ENCODE data around the gene ATP6AP1. TPM values are rescaled to one million over a fixed set of nuclear protein-coding genes. Genes with fewer than 3 reads are reported as not detected.

Gene ATP6AP1
- total and polyA plus RNA-seq, 9 of the 15 experiments (the other 6 are each of a cell fraction or from before 2014, with no cell fraction given), result 8.3 to 90.5 (median 52.9) TPM

GRCh38 chrX:154428176-154429171 lies at the start of gene ATP6AP1 (continued):
- TF ChIP-seq PPARD (CRISPR knock-in tag; IDR thresholded peaks at IDR 0.05) (no peak), GTF2B (IDR thresholded peaks at IDR 0.05; ENCODE audit: extremely low read depth, insufficient read length) (no peak), ZMIZ1 (IDR thresholded peaks at IDR 0.05; ENCODE audit: low read depth in 2 of 2, low read length in 2 of 2) (no peak), FOXM1 (IDR thresholded peaks at IDR 0.05; ENCODE audit: low read depth) (0 out of 2 replicates have a peak, but pooled peaks have one; percentile 18), FOXM1 (CRISPR knock-in tag; IDR thresholded peaks at IDR 0.05; ENCODE audit: low read depth) (no peak), SMC3 (conservative IDR thresholded peaks at IDR 0.05; ENCODE audit: insufficient read depth, low read depth, low read length) (no peak), ZNF23 (CRISPR knock-in tag; IDR thresholded peaks at IDR 0.05) (no peak), NR2C1 (IDR thresholded peaks at IDR 0.05) (no peak), NR2C1 (tag; IDR thresholded peaks at IDR 0.05) (peak; percentile 20; the same call in 1 of the 2 replicates), ETV5 (CRISPR knock-in tag; IDR thresholded peaks at IDR 0.05; ENCODE audit: low read depth) (no peak), CHD4 (IDR thresholded peaks at IDR 0.05; ENCODE audit: insufficient read depth, insufficient replicate concordance, low read depth, low read length, poor library complexity, severe bottlenecking) (no peak), CBFA2T2 (conservative IDR thresholded peaks at IDR 0.05) (peak; percentile 37), ZBTB5 (IDR thresholded peaks at IDR 0.05) (no peak), MBD2 (IDR thresholded peaks at IDR 0.05; ENCODE audit: borderline replicate concordance, low read depth) (peak; percentile 96), CBX1 (IDR thresholded peaks at IDR 0.05; ENCODE audit: low read depth) (no peak), ASH1L (IDR thresholded peaks at IDR 0.05; ENCODE audit: borderline replicate concordance, low read depth, partially characterized antibody) (peak; percentile 87), ZNF12 (CRISPR knock-in tag; IDR thresholded peaks at IDR 0.05) (no peak), CREB3L1 (IDR thresholded peaks at IDR 0.05; ENCODE audit: borderline replicate concordance, low read depth) (0 out of 2 replicates have a peak, but pooled peaks have one; percentile 24), ZNF668 (CRISPR knock-in tag; IDR thresholded peaks at IDR 0.05) (no peak)

Measured in K562 (cell line).